ENCODE measurements around the gene CNTNAP5.

GRCh38 chr2:124835331-124835730 is 810.2 kb downstream of the CNTNAP5 start:
- TF ChIP-seq CTCF (IDR thresholded peaks at IDR 0.05) = no peak
- no peak for TF ChIP-seq POLR2A (IDR thresholded peaks at IDR 0.05)
